Measurements from ENCODE around the gene GATA6. TPM values are rescaled to one million over a fixed set of nuclear protein-coding genes. Genes with fewer than 3 reads are reported as not detected.

GATA6 gene
- total RNA-seq, 1 experiment from 2014 or later = 54.6 TPM

DNA sequence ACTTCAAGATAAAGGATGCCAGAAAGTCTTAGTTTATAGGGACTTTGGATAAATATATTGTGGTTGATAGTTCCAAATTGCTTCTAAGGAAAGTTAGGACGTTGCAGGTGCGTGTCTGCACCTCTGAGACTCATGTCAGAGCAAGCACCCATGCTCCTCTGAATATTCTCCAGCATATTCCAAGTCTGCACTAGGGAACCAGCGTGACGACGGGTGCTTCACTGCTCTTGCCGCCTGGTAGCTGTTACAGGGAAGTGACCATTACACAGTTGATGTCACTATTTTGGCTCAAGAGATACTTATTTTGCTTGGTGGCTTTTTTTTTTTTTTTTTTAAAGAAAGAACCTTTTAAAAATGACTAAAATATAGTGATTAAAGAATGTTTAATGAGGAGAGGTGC lies 35.6 kb downstream of the GATA6 start:
- intact Hi-C loops (cut with micrococcal nuclease; ENCODE audit: unreplicated experiment) = loop anchor here (10.0 kb wide), 1 partner anchor 760 kb away; no protein-coding TSS in a partner anchor
- no peaks in the 10 kb centered on the region for H3K9me3 Mint-ChIP-seq (ENCODE audit: low read depth, unreplicated experiment)
- no peaks in the 10 kb centered on the region for H3K27me3 Mint-ChIP-seq (ENCODE audit: unreplicated experiment)
- CTCF ChIA-PET = no interaction called here
- no TSS peak for BruUV-seq (replicated peaks)
- no peak overlapping the region for H3K4me3 Mint-ChIP-seq (ENCODE audit: low read depth, unreplicated experiment)
- no peak for TF ChIP-seq CTCF (IDR thresholded peaks at IDR 0.05; ENCODE audit: unreplicated experiment)
- peaks cover 27% of the 10 kb centered on the region for H3K4me1 Mint-ChIP-seq (ENCODE audit: low read depth, unreplicated experiment)
- peaks cover 67% of the 10 kb centered on the region for H3K36me3 Mint-ChIP-seq (ENCODE audit: insufficient read depth, unreplicated experiment)
- no peak for DNase-seq
- H3K27ac Mint-ChIP-seq (ENCODE audit: unreplicated experiment) = no peak overlapping the region

DNA sequence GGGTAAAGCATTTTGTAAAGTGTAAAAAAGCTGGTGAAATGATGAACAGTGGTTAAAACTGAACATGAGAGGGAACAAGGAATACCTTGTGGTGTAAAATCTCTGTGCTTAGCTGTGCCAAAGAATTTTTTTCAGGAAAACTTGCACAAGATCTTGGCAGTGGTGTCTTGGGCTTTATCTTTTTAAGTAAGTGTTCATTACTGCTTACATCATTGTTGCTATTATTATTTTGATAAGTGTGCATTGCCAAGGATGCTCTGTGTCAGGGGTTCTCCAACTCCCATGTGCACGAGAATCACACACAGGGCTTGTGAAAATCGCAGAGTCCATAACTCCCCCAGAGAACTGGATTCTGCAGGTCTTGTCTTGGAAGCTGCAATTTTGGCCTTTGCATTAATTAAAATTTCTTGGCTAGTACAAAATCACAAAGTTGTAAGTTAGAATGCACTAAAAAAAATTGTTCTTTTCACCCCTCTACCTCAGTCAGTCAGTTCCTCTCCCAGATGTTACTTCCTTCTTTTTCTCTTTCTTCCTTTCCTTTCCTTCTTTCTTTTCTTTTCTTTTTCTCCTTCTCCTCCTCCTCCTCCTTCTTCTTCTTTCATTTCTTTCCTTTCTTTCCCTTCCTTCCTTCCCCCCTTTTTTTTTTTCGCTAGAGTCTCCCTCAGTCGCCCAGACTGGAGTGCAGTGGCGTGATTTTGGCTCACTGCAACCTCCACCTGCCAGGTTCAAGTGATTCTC lies 37.8 kb downstream of the GATA6 start:
- Mint-ChIP-seq H3K36me3 (ENCODE audit: insufficient read depth, unreplicated experiment) (peaks cover 52% of the 10 kb centered on the region), H3K27ac (ENCODE audit: unreplicated experiment) (no peak overlapping the region), H3K4me3 (ENCODE audit: low read depth, unreplicated experiment) (no peak overlapping the region), H3K9me3 (ENCODE audit: low read depth, unreplicated experiment) (no peaks in the 10 kb centered on the region), H3K4me1 (ENCODE audit: low read depth, unreplicated experiment) (peaks cover 46% of the 10 kb centered on the region), H3K27me3 (ENCODE audit: unreplicated experiment) (no peaks in the 10 kb centered on the region)
- no peak for DNase-seq
- CTCF ChIA-PET = interaction anchor here (0.7 to 0.9 kb wide), 4 partner anchors 10 to 354 kb away, joined by 3 to 5 read pairs (median 4); no protein-coding TSS in a partner anchor
- TF ChIP-seq CTCF (IDR thresholded peaks at IDR 0.05; ENCODE audit: unreplicated experiment) = no peak
- intact Hi-C loops (cut with micrococcal nuclease; ENCODE audit: unreplicated experiment) = loop anchor here (10.0 kb wide), 1 partner anchor 758 kb away; no protein-coding TSS in a partner anchor
- BruUV-seq (replicated peaks) = no TSS peak

GRCh38 chr18:22210311-22210754 lies 40.9 kb downstream of the GATA6 start:
- H3K4me1 Mint-ChIP-seq (ENCODE audit: low read depth, unreplicated experiment) = peaks cover 40% of the 10 kb centered on the region
- no TSS peak for BruUV-seq (replicated peaks)
- intact Hi-C loops (cut with micrococcal nuclease; ENCODE audit: unreplicated experiment) = loop anchor here (5.0 to 10.0 kb wide), 2 partner anchors 164 to 352 kb away; no protein-coding TSS in a partner anchor
- H3K36me3 Mint-ChIP-seq (ENCODE audit: insufficient read depth, unreplicated experiment) = peaks cover 31% of the 10 kb centered on the region
- H3K27me3 Mint-ChIP-seq (ENCODE audit: unreplicated experiment) = no peaks in the 10 kb centered on the region
- peak; percentile 55 for DNase-seq
- CTCF ChIA-PET = interaction anchor here (1.0 to 1.4 kb wide), 3 partner anchors 10 to 72 kb away, joined by 3 read pairs; no protein-coding TSS in a partner anchor
- no peak for TF ChIP-seq CTCF (IDR thresholded peaks at IDR 0.05; ENCODE audit: unreplicated experiment)
- no peaks in the 10 kb centered on the region for H3K9me3 Mint-ChIP-seq (ENCODE audit: low read depth, unreplicated experiment)
- peak overlapping the region; percentile 8 for H3K4me3 Mint-ChIP-seq (ENCODE audit: low read depth, unreplicated experiment)
- H3K27ac Mint-ChIP-seq (ENCODE audit: unreplicated experiment) = peak overlapping the region; percentile 64

- CTCF ChIA-PET = interaction anchor here (0.5 to 0.8 kb wide), 2 partner anchors 12 to 160 kb away, joined by 3 to 6 read pairs; no protein-coding TSS in a partner anchor
- no peak for TF ChIP-seq CTCF (IDR thresholded peaks at IDR 0.05; ENCODE audit: unreplicated experiment)
- H3K4me3 Mint-ChIP-seq (ENCODE audit: low read depth, unreplicated experiment) = peak overlapping the region; percentile 5
- H3K36me3 Mint-ChIP-seq (ENCODE audit: insufficient read depth, unreplicated experiment) = peaks cover 27% of the 10 kb centered on the region
- H3K4me1 Mint-ChIP-seq (ENCODE audit: low read depth, unreplicated experiment) = peaks cover 40% of the 10 kb centered on the region
- intact Hi-C loops (cut with micrococcal nuclease; ENCODE audit: unreplicated experiment) = loop anchor here (5.0 to 10.0 kb wide), 2 partner anchors 163 to 351 kb away; no protein-coding TSS in a partner anchor
- H3K27ac Mint-ChIP-seq (ENCODE audit: unreplicated experiment) = peak overlapping the region; percentile 64
- no TSS peak for BruUV-seq (replicated peaks)
- DNase-seq = no peak
- no peaks in the 10 kb centered on the region for H3K27me3 Mint-ChIP-seq (ENCODE audit: unreplicated experiment)
- H3K9me3 Mint-ChIP-seq (ENCODE audit: low read depth, unreplicated experiment) = no peaks in the 10 kb centered on the region
Observed at GRCh38 chr18:22211657-22212056, 42.3 kb downstream of the GATA6 start.

Measured in Calu3 (cell line).